Type B pancreatic cell (in vitro differentiated cells): Measurements from ENCODE around the gene ABHD17C. TPM values are rescaled to one million over a fixed set of nuclear protein-coding genes. Genes with fewer than 3 reads are reported as not detected.

ENCODE experiments used
- DNase-seq: peaks from one replicate; pipeline ENCODE4 v3.0.0; 2021; ENCODE audit warnings: mixed read lengths; ENCODE audit not compliant: unreplicated experiment; ENCODE audit errors: extremely low spot score
- H3K27ac Mint-ChIP-seq: 2 replicates; pipeline ENCODE4 v1.8.0; 2021; ENCODE audit warnings: mild to moderate bottlenecking, mixed read lengths
- H3K27me3 Mint-ChIP-seq: 2 replicates; pipeline ENCODE4 v1.8.0; 2021; ENCODE audit warnings: mixed read lengths
- H3K36me3 Mint-ChIP-seq: 2 replicates; pipeline ENCODE4 v1.8.0; 2021; ENCODE audit warnings: mixed read lengths
- H3K4me1 Mint-ChIP-seq: one replicate; pipeline ENCODE4 v1.8.0; 2021; ENCODE audit warnings: mixed read lengths; ENCODE audit not compliant: unreplicated experiment
- H3K4me3 Mint-ChIP-seq: 2 replicates; pipeline ENCODE4 v1.8.0; 2021; ENCODE audit warnings: mild to moderate bottlenecking, mixed read lengths
- H3K9me3 Mint-ChIP-seq: 2 replicates; pipeline ENCODE4 v1.8.0; 2021; ENCODE audit warnings: mixed read lengths
- CTCF ChIP-seq: fragments of 200-600 bp; sonication (generic); conservative IDR thresholded peaks from 2 replicates; pipeline ENCODE4 v1.5.0; 2021; ENCODE audit warnings: antibody characterized with exemption, mild to moderate bottlenecking
- total RNA-seq: library from RNA; stranded (reverse); gene quantifications from 2 replicates; pipeline ENCODE4 v1.2.1, GENCODE V29; 2021; ENCODE audit warnings: low replicate concordance

ABHD17C gene
- total RNA-seq, 1 donor from 2014 or later, result 41.0 TPM

- H3K27me3 Mint-ChIP-seq, result no peaks in the 10 kb centered on the region
- H3K36me3 Mint-ChIP-seq, result peaks cover 25% of the 10 kb centered on the region
- peak overlapping the region; percentile 79 for H3K4me3 Mint-ChIP-seq
- peak overlapping the region; percentile 61 for H3K27ac Mint-ChIP-seq
- peaks cover 53% of the 10 kb centered on the region for H3K4me1 Mint-ChIP-seq
- TF ChIP-seq CTCF, result no peak
- DNase-seq, result no peak
- H3K9me3 Mint-ChIP-seq, result peaks cover 12% of the 10 kb centered on the region
Measured at GRCh38 chr15:80698676-80699075, 3.6 kb downstream of the ABHD17C start.

- no peak for TF ChIP-seq CTCF
- H3K27ac Mint-ChIP-seq, result peak overlapping the region; percentile 30
- H3K9me3 Mint-ChIP-seq, result peaks cover 12% of the 10 kb centered on the region
- H3K4me1 Mint-ChIP-seq, result peaks cover 61% of the 10 kb centered on the region
- no peak for DNase-seq
- H3K36me3 Mint-ChIP-seq, result peaks cover 28% of the 10 kb centered on the region
- H3K4me3 Mint-ChIP-seq, result peak overlapping the region; percentile 24
- no peaks in the 10 kb centered on the region for H3K27me3 Mint-ChIP-seq
Measured at GRCh38 chr15:80699981-80700380, 4.9 kb downstream of the ABHD17C start.

- Mint-ChIP-seq H3K9me3 (peaks cover 12% of the 10 kb centered on the region), H3K36me3 (peaks cover 30% of the 10 kb centered on the region), H3K4me3 (peak overlapping the region; percentile 68), H3K27me3 (no peaks in the 10 kb centered on the region), H3K27ac (peak overlapping the region; percentile 22), H3K4me1 (peaks cover 68% of the 10 kb centered on the region)
- TF ChIP-seq CTCF, result no peak
- no peak for DNase-seq
Measured at GRCh38 chr15:80701676-80702311, 6.7 kb downstream of the ABHD17C start.

- no peak for DNase-seq
- peaks cover 66% of the 10 kb centered on the region for H3K4me1 Mint-ChIP-seq
- no peak overlapping the region for H3K27ac Mint-ChIP-seq
- TF ChIP-seq CTCF, result no peak
- peaks cover 28% of the 10 kb centered on the region for H3K36me3 Mint-ChIP-seq
- H3K4me3 Mint-ChIP-seq, result no peak overlapping the region
- H3K27me3 Mint-ChIP-seq, result no peaks in the 10 kb centered on the region
- H3K9me3 Mint-ChIP-seq, result peaks cover 12% of the 10 kb centered on the region
Measured at GRCh38 chr15:80703081-80703480, 8.0 kb downstream of the ABHD17C start.

DNA sequence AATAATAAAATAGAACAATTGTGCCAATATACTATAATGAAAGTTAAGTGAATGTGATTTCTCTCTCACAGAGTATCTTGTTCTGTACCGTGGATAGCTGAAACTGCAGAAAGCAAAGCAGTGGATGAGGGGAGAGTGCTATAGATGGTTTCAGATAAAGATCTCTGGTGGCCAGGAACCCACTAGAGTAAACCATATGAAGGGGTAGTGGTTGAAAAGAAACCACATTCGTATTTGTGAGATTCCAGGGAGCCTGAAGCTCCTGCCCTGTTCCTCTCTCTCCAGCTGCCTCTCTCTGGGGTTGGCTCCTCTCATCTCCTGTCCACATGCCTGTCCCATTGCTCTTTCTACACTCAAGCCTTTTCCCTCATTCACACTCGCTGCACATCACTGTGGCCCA, 8.9 kb downstream of the ABHD17C start:
- H3K4me1 Mint-ChIP-seq, result peaks cover 60% of the 10 kb centered on the region
- no peak for DNase-seq
- H3K9me3 Mint-ChIP-seq, result peaks cover 5% of the 10 kb centered on the region
- H3K27me3 Mint-ChIP-seq, result no peaks in the 10 kb centered on the region
- H3K36me3 Mint-ChIP-seq, result peaks cover 23% of the 10 kb centered on the region
- TF ChIP-seq CTCF, result no peak
- no peak overlapping the region for H3K27ac Mint-ChIP-seq
- H3K4me3 Mint-ChIP-seq, result no peak overlapping the region
